ENCODE data around the gene TMCC2. TPM values are rescaled to one million over a fixed set of nuclear protein-coding genes. Genes with fewer than 3 reads are reported as not detected.
A peak's percentile ranks its signal among the peaks of the same experiment; 100 is the strongest.

TMCC2 gene
- total and polyA plus RNA-seq, 2 experiments from 2014 or later = 2.6 to 9.9 TPM

GRCh38 chr1:205226868-205227583 is 720 bp upstream of the TMCC2 start:
- peaks cover 34% of the 10 kb centered on the region for H3K4me1 Mint-ChIP-seq
- Histone ChIP-seq H3K27me3 (ENCODE audit: insufficient read depth) (peaks cover 12% of the 10 kb centered on the region), H3K9me2 (ENCODE audit: insufficient read depth) (no peaks in the 10 kb centered on the region), H3K4me1 (ENCODE audit: insufficient read depth) (peaks cover 19% of the 10 kb centered on the region), H2AFZ (peak overlapping the region; percentile 48; the same call in 1 of the 2 replicates), H3F3A (replicated peaks; ENCODE audit: low read depth) (peaks cover 17% of the 10 kb centered on the region; the same call in 1 of the 2 replicates), H4K20me1 (replicated peaks; ENCODE audit: insufficient read depth) (no peaks in the 10 kb centered on the region; the same call in 1 of the 2 replicates), H3K79me2 (replicated peaks; ENCODE audit: insufficient read depth) (0 out of 2 replicates have a peak, but pooled peaks cover 5% of the 10 kb centered on the region), H3K4me2 (peak overlapping the region; percentile 86), H3K4me3 (peak overlapping the region; percentile 61), H3K27ac (ENCODE audit: low read depth) (peak overlapping the region; percentile 70; the same call in 1 of the 2 replicates), H3K36me3 (ENCODE audit: insufficient read depth) (no peaks in the 10 kb centered on the region)
- no peak for DNase-seq (ENCODE audit: low spot score)
- H3K9me3 Mint-ChIP-seq = no peaks in the 10 kb centered on the region
- peak; percentile 31 for ATAC-seq
- H3K27me3 Mint-ChIP-seq (ENCODE audit: insufficient read depth, low read depth, poor library complexity) = peaks cover 17% of the 10 kb centered on the region
- TF ChIP-seq EZH2 (IDR thresholded peaks at IDR 0.05; ENCODE audit: low read depth, unreplicated experiment) (no peak), CREB1 (CRISPR knock-in tag; IDR thresholded peaks at IDR 0.05; ENCODE audit: low read depth) (no peak), CTCF (conservative IDR thresholded peaks at IDR 0.05; ENCODE audit: low read depth in 2 of 2) (no peak), EZH2phosphoT487 (IDR thresholded peaks at IDR 0.05; ENCODE audit: unreplicated experiment) (no peak), STAT1 (IDR thresholded peaks at IDR 0.05; ENCODE audit: unreplicated experiment) (no peak)
- TF ChIP-seq, protein P1, sequence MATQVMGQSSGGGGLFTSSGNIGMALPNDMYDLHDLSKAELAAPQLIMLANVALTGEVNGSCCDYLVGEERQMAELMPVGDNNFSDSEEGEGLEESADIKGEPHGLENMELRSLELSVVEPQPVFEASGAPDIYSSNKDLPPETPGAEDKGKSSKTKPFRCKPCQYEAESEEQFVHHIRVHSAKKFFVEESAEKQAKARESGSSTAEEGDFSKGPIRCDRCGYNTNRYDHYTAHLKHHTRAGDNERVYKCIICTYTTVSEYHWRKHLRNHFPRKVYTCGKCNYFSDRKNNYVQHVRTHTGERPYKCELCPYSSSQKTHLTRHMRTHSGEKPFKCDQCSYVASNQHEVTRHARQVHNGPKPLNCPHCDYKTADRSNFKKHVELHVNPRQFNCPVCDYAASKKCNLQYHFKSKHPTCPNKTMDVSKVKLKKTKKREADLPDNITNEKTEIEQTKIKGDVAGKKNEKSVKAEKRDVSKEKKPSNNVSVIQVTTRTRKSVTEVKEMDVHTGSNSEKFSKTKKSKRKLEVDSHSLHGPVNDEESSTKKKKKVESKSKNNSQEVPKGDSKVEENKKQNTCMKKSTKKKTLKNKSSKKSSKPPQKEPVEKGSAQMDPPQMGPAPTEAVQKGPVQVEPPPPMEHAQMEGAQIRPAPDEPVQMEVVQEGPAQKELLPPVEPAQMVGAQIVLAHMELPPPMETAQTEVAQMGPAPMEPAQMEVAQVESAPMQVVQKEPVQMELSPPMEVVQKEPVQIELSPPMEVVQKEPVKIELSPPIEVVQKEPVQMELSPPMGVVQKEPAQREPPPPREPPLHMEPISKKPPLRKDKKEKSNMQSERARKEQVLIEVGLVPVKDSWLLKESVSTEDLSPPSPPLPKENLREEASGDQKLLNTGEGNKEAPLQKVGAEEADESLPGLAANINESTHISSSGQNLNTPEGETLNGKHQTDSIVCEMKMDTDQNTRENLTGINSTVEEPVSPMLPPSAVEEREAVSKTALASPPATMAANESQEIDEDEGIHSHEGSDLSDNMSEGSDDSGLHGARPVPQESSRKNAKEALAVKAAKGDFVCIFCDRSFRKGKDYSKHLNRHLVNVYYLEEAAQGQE (IDR thresholded peaks at IDR 0.05; ENCODE audit: unreplicated experiment) = no peak
- H3K36me3 Mint-ChIP-seq (ENCODE audit: low read depth) = no peaks in the 10 kb centered on the region
- H3K4me3 Mint-ChIP-seq = peak overlapping the region; percentile 79
- H3K27ac Mint-ChIP-seq = peak overlapping the region; percentile 80

DNA sequence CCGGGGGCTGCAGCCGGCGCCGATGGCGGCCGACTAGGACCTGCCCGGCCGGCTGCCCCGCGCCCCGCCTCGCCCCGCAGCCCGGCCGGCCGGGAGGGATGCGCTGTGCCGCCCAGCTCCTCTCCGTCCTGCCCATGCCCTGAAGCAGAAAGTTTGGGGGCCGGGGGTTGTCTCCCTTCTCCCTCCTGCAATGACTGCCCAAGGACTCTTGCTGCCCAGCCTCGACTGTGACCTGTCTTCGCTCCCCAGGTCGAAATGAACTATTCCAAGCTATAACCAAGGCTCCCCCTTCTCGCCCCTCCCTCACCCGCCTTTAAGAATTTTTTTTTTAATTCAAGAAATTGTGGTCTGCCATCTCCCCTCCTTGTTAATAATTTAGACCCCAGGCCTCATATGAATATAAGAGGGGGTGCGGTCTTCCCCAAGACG is 361 bp downstream of the TMCC2 start:
- H3K27me3 Mint-ChIP-seq (ENCODE audit: insufficient read depth, low read depth, poor library complexity) = peaks cover 17% of the 10 kb centered on the region
- TF ChIP-seq JUNB (IDR thresholded peaks at IDR 0.05; ENCODE audit: unreplicated experiment) = no peak
- TF ChIP-seq, protein P2, sequence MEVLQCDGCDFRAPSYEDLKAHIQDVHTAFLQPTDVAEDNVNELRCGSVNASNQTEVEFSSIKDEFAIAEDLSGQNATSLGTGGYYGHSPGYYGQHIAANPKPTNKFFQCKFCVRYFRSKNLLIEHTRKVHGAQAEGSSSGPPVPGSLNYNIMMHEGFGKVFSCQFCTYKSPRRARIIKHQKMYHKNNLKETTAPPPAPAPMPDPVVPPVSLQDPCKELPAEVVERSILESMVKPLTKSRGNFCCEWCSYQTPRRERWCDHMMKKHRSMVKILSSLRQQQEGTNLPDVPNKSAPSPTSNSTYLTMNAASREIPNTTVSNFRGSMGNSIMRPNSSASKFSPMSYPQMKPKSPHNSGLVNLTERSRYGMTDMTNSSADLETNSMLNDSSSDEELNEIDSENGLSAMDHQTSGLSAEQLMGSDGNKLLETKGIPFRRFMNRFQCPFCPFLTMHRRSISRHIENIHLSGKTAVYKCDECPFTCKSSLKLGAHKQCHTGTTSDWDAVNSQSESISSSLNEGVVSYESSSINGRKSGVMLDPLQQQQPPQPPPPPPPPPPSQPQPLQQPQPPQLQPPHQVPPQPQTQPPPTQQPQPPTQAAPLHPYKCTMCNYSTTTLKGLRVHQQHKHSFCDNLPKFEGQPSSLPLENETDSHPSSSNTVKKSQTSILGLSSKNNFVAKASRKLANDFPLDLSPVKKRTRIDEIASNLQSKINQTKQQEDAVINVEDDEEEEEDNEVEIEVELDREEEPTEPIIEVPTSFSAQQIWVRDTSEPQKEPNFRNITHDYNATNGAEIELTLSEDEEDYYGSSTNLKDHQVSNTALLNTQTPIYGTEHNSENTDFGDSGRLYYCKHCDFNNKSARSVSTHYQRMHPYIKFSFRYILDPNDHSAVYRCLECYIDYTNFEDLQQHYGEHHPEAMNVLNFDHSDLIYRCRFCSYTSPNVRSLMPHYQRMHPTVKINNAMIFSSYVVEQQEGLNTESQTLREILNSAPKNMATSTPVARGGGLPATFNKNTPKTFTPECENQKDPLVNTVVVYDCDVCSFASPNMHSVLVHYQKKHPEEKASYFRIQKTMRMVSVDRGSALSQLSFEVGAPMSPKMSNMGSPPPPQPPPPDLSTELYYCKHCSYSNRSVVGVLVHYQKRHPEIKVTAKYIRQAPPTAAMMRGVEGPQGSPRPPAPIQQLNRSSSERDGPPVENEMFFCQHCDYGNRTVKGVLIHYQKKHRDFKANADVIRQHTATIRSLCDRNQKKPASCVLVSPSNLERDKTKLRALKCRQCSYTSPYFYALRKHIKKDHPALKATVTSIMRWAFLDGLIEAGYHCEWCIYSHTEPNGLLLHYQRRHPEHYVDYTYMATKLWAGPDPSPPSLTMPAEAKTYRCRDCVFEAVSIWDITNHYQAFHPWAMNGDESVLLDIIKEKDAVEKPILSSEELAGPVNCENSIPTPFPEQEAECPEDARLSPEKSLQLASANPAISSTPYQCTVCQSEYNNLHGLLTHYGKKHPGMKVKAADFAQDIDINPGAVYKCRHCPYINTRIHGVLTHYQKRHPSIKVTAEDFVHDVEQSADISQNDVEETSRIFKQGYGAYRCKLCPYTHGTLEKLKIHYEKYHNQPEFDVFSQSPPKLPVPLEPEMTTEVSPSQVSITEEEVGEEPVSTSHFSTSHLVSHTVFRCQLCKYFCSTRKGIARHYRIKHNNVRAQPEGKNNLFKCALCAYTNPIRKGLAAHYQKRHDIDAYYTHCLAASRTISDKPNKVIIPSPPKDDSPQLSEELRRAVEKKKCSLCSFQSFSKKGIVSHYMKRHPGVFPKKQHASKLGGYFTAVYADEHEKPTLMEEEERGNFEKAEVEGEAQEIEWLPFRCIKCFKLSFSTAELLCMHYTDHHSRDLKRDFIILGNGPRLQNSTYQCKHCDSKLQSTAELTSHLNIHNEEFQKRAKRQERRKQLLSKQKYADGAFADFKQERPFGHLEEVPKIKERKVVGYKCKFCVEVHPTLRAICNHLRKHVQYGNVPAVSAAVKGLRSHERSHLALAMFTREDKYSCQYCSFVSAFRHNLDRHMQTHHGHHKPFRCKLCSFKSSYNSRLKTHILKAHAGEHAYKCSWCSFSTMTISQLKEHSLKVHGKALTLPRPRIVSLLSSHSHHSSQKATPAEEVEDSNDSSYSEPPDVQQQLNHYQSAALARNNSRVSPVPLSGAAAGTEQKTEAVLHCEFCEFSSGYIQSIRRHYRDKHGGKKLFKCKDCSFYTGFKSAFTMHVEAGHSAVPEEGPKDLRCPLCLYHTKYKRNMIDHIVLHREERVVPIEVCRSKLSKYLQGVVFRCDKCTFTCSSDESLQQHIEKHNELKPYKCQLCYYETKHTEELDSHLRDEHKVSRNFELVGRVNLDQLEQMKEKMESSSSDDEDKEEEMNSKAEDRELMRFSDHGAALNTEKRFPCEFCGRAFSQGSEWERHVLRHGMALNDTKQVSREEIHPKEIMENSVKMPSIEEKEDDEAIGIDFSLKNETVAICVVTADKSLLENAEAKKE (CRISPR knock-in tag; IDR thresholded peaks at IDR 0.05) = no peak
- TF ChIP-seq EZH2phosphoT487 (IDR thresholded peaks at IDR 0.05; ENCODE audit: unreplicated experiment) = no peak
- no peak for TF ChIP-seq ZNF331 (CRISPR knock-in tag; IDR thresholded peaks at IDR 0.05; ENCODE audit: low read depth)

More for the DNA sequence above, 361 bp downstream of the TMCC2 start:
- peaks cover 17% of the 10 kb centered on the region; the same call in 1 of the 2 replicates for H3F3A ChIP-seq (replicated peaks; ENCODE audit: low read depth)
- H3K9me2 ChIP-seq (ENCODE audit: insufficient read depth) = no peaks in the 10 kb centered on the region
- no peak overlapping the region for H3K27ac Mint-ChIP-seq
- H4K20me1 ChIP-seq (replicated peaks; ENCODE audit: insufficient read depth) = no peaks in the 10 kb centered on the region; the same call in 1 of the 2 replicates
- DNase-seq (ENCODE audit: low spot score) (no peak), ATAC-seq (peak; percentile 5)
- peak overlapping the region; percentile 82 for H3K4me3 Mint-ChIP-seq
- H3K4me3 ChIP-seq = peak overlapping the region; percentile 88
- H3K27me3 ChIP-seq (ENCODE audit: insufficient read depth) = peaks cover 12% of the 10 kb centered on the region
- no peaks in the 10 kb centered on the region for H3K36me3 ChIP-seq (ENCODE audit: insufficient read depth)
- peaks cover 34% of the 10 kb centered on the region for H3K4me1 Mint-ChIP-seq
- peak overlapping the region; percentile 90 for H2AFZ ChIP-seq
- 0 out of 2 replicates have a peak, but pooled peaks cover 5% of the 10 kb centered on the region for H3K79me2 ChIP-seq (replicated peaks; ENCODE audit: insufficient read depth)
- H3K9me3 Mint-ChIP-seq = no peaks in the 10 kb centered on the region
- H3K4me2 ChIP-seq = peak overlapping the region; percentile 97
- no peaks in the 10 kb centered on the region for H3K36me3 Mint-ChIP-seq (ENCODE audit: low read depth)
- H3K27ac ChIP-seq (ENCODE audit: low read depth) = no peak overlapping the region
- H3K4me1 ChIP-seq (ENCODE audit: insufficient read depth) = peaks cover 19% of the 10 kb centered on the region

Measured in GM23338 (cell line).